ENCODE measurements around the gene ACTMAP. TPM values are rescaled to one million over a fixed set of nuclear protein-coding genes. Genes with fewer than 3 reads are reported as not detected.

ACTMAP gene
- polyA plus RNA-seq, 1 of the 3 experiments (the other 2 are of a cell fraction), result 6.4 TPM

GRCh38 chr19:40797166-40797962, 47.1 kb upstream of the ACTMAP start (continued):
- TF ChIP-seq FOSL2 (IDR thresholded peaks at IDR 0.05; ENCODE audit: borderline replicate concordance, low read depth) (no peak), RFX5 (IDR thresholded peaks at IDR 0.05; ENCODE audit: low read length) (no peak), MXI1 (IDR thresholded peaks at IDR 0.05; ENCODE audit: low read depth, low read length) (no peak), SMC3 (IDR thresholded peaks at IDR 0.05; ENCODE audit: low read depth, low read length) (no peak), RAD21 (IDR thresholded peaks at IDR 0.05; ENCODE audit: low read length) (no peak), FOXM1 (IDR thresholded peaks at IDR 0.05; ENCODE audit: low read depth) (no peak), NRF1 (IDR thresholded peaks at IDR 0.05; ENCODE audit: low read depth, low read length) (no peak), EZH2phosphoT487 (IDR thresholded peaks at IDR 0.05; ENCODE audit: borderline replicate concordance, low read depth) (no peak), CTCF (IDR thresholded peaks at IDR 0.05) (no peak), JUND (IDR thresholded peaks at IDR 0.05) (no peak), RCOR1 (IDR thresholded peaks at IDR 0.05; ENCODE audit: low read length) (no peak), PBX3 (IDR thresholded peaks at IDR 0.05) (no peak), ZBTB33 (IDR thresholded peaks at IDR 0.05; ENCODE audit: borderline replicate concordance, low read depth) (no peak)

GRCh38 chr19:40791996-40792395, 41.7 kb upstream of the ACTMAP start:
- POLR2A ChIA-PET, result no interaction called here
- TF ChIP-seq USF1 (IDR thresholded peaks at IDR 0.05; ENCODE audit: borderline replicate concordance, low read depth), result no peak
- no peak for TF ChIP-seq SIN3A (IDR thresholded peaks at IDR 0.05; ENCODE audit: borderline replicate concordance, low read depth, low read length)
- no peak for TF ChIP-seq MEF2A (IDR thresholded peaks at IDR 0.05; ENCODE audit: borderline replicate concordance, low read depth)
- no peak for TF ChIP-seq FOXJ3 (CRISPR knock-in tag; IDR thresholded peaks at IDR 0.05)
- CTCF ChIA-PET, result no interaction called here

More at GRCh38 chr19:40791996-40792395, 41.7 kb upstream of the ACTMAP start:
- Histone ChIP-seq H4K20me1 (ENCODE audit: insufficient read depth) (no peaks in the 10 kb centered on the region), H3K36me3 (replicated peaks in 1 of 2; ENCODE audit: control insufficient read depth in 1 of 2, insufficient read depth in 2 of 2, low read length in 1 of 2) (no peaks in the 10 kb centered on the region), H3K27me3 (ENCODE audit: insufficient read depth) (no peaks in the 10 kb centered on the region), H3K4me2 (no peak overlapping the region), H3K9me3 (no peaks in the 10 kb centered on the region), H3K9ac (no peak overlapping the region), H3K4me1 (ENCODE audit: control insufficient read depth in 1 of 2, insufficient read depth in 2 of 2, low read depth in 1 of 2, low read length in 1 of 2) (no peaks in the 10 kb centered on the region), H3K9me2 (no peaks in the 10 kb centered on the region), H3K79me2 (ENCODE audit: insufficient read depth) (no peaks in the 10 kb centered on the region), H3K27ac (ENCODE audit: low read depth in 2 of 2, low read length in 1 of 2) (no peak overlapping the region), H2AFZ (ENCODE audit: low read depth) (no peak overlapping the region), H3F3A (replicated peaks; ENCODE audit: insufficient read depth) (no peaks in the 10 kb centered on the region), H3K4me3 (ENCODE audit: low read depth in 2 of 2, low read length in 1 of 2) (no peak overlapping the region)
- no peak for DNase-seq
- WGBS (ENCODE audit: low lambda C conversion rate), result 74% methylated on average over 3 of the region's 3 CpGs

Measured in SK-N-SH (cell line).